GM12892 (cell line): ENCODE data around the gene HBG2.
"Not testable (repeated sequence)": the region's sequence is repeated elsewhere in the genome, so short reads cannot be mapped to it uniquely, and the experiment has no call there.

Experiments
- DNase-seq: peaks from one replicate; pipeline ENCODE4 v3.0.0; 2011; ENCODE audit not compliant: insufficient read length
- FAIRE-seq: peaks from 2 replicates; lab custom pipeline; 2011; peaks lifted over from hg19 to GRCh38; lab: Jason Lieb, UNC
- POLR2A ChIP-seq: IDR thresholded peaks from 2 replicates; pipeline ENCODE4 v1.6.1; 2011; ENCODE audit warnings: low read depth, low read length, control low read depth
- POLR2AphosphoS5 ChIP-seq: IDR thresholded peaks from 2 replicates; pipeline ENCODE4 v1.6.1; 2011; ENCODE audit warnings: low read depth, low read length, control low read depth
- TAF1 ChIP-seq: IDR thresholded peaks from 2 replicates; pipeline ENCODE4 v1.6.1; 2011; ENCODE audit warnings: low read depth, mild to moderate bottlenecking, control low read depth, low read length, borderline replicate concordance

HBG2 gene

GRCh38 chr11:5257296-5257695 lies 2.7 kb upstream of the HBG2 start:
- FAIRE-seq: no peak
- TF ChIP-seq POLR2A: no peak
- TF ChIP-seq POLR2AphosphoS5: no peak
- TF ChIP-seq TAF1: no peak
- DNase-seq: no peak

GRCh38 chr11:5254023-5254422 lies 558 bp downstream of the HBG2 start:
- DNase-seq, FAIRE-seq: not testable (repeated sequence)

GRCh38 chr11:5253440-5253839 lies 1.1 kb downstream of the HBG2 start:
- DNase-seq, FAIRE-seq: not testable (repeated sequence)

- FAIRE-seq: no peak
Observed at GRCh38 chr11:5252919-5253265, 1.7 kb downstream of the HBG2 start.

GRCh38 chr11:5252192-5252918 lies 2.2 kb downstream of the HBG2 start:
- TF ChIP-seq POLR2A (no peak), POLR2AphosphoS5 (no peak), TAF1 (no peak)
- FAIRE-seq (no peak), DNase-seq (no peak)

More at GRCh38 chr11:5252919-5253265, 1.7 kb downstream of the HBG2 start:
- no peak for TF ChIP-seq POLR2AphosphoS5
- TF ChIP-seq POLR2A: no peak
- TF ChIP-seq TAF1: no peak
- no peak for DNase-seq

- DNase-seq (no peak), FAIRE-seq (no peak)
- TF ChIP-seq TAF1 (no peak), POLR2AphosphoS5 (no peak), POLR2A (no peak)
Observed at GRCh38 chr11:5251746-5252145, 2.8 kb downstream of the HBG2 start.

- no peak for FAIRE-seq
- DNase-seq: no peak
- no peak for TF ChIP-seq TAF1
- no peak for TF ChIP-seq POLR2AphosphoS5
- TF ChIP-seq POLR2A: no peak
Observed at GRCh38 chr11:5250543-5251204, 3.9 kb downstream of the HBG2 start.

GRCh38 chr11:5249807-5250396 lies 4.7 kb downstream of the HBG2 start, which contains the start of gene HBG1:
TSS of gene HBG1 (minus strand) at chr11:5249857. CDS start at chr11:5249804, 53 bp downstream.
- FAIRE-seq: not testable (repeated sequence)

GRCh38 chr11:5248498-5248897 lies 6.1 kb downstream of the HBG2 start:
- not testable (repeated sequence) for FAIRE-seq, DNase-seq

More at GRCh38 chr11:5249807-5250396, 4.7 kb downstream of the HBG2 start, which contains the start of gene HBG1:
- not testable (repeated sequence) for DNase-seq

- no peak for FAIRE-seq
- TF ChIP-seq POLR2A (no peak), TAF1 (no peak), POLR2AphosphoS5 (no peak)
- DNase-seq: no peak
Observed at GRCh38 chr11:5247472-5248192, 6.9 kb downstream of the HBG2 start.

- TF ChIP-seq POLR2AphosphoS5 (no peak), POLR2A (no peak), TAF1 (no peak)
- FAIRE-seq (no peak), DNase-seq (no peak)
Observed at GRCh38 chr11:5246772-5247471, 7.7 kb downstream of the HBG2 start.

GRCh38 chr11:5245155-5245554 lies 9.4 kb downstream of the HBG2 start:
- no peak for TF ChIP-seq TAF1
- TF ChIP-seq POLR2A: no peak
- no peak for TF ChIP-seq POLR2AphosphoS5
- no peak for DNase-seq
- FAIRE-seq: no peak
